Measurements from ENCODE around the gene PLB1.

- TF ChIP-seq CTCF (conservative IDR thresholded peaks at IDR 0.05; ENCODE audit: low read depth in 2 of 2) (no peak), EZH2phosphoT487 (IDR thresholded peaks at IDR 0.05; ENCODE audit: unreplicated experiment) (no peak), POLR2AphosphoS5 (IDR thresholded peaks at IDR 0.05; ENCODE audit: low read depth) (no peak)
Measured at GRCh38 chr2:28670856-28671255, 175.0 kb downstream of the PLB1 start.
